ENCODE measurements around the gene ARFGAP1. TPM values are rescaled to one million over a fixed set of nuclear protein-coding genes. Genes with fewer than 3 reads are reported as not detected.

Gene ARFGAP1
- total and polyA plus RNA-seq, 10 of the 15 experiments (the other 5 are each of a cell fraction or from before 2014, with no cell fraction given), result 0.45 to 79.9 (median 30.8) TPM

- TF ChIP-seq, protein P1, sequence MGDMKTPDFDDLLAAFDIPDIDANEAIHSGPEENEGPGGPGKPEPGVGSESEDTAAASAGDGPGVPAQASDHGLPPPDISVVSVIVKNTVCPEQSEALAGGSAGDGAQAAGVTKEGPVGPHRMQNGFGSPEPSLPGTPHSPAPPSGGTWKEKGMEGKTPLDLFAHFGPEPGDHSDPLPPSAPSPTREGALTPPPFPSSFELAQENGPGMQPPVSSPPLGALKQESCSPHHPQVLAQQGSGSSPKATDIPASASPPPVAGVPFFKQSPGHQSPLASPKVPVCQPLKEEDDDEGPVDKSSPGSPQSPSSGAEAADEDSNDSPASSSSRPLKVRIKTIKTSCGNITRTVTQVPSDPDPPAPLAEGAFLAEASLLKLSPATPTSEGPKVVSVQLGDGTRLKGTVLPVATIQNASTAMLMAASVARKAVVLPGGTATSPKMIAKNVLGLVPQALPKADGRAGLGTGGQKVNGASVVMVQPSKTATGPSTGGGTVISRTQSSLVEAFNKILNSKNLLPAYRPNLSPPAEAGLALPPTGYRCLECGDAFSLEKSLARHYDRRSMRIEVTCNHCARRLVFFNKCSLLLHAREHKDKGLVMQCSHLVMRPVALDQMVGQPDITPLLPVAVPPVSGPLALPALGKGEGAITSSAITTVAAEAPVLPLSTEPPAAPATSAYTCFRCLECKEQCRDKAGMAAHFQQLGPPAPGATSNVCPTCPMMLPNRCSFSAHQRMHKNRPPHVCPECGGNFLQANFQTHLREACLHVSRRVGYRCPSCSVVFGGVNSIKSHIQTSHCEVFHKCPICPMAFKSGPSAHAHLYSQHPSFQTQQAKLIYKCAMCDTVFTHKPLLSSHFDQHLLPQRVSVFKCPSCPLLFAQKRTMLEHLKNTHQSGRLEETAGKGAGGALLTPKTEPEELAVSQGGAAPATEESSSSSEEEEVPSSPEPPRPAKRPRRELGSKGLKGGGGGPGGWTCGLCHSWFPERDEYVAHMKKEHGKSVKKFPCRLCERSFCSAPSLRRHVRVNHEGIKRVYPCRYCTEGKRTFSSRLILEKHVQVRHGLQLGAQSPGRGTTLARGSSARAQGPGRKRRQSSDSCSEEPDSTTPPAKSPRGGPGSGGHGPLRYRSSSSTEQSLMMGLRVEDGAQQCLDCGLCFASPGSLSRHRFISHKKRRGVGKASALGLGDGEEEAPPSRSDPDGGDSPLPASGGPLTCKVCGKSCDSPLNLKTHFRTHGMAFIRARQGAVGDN (IDR thresholded peaks at IDR 0.05), result no peak
- TF ChIP-seq, protein P2, sequence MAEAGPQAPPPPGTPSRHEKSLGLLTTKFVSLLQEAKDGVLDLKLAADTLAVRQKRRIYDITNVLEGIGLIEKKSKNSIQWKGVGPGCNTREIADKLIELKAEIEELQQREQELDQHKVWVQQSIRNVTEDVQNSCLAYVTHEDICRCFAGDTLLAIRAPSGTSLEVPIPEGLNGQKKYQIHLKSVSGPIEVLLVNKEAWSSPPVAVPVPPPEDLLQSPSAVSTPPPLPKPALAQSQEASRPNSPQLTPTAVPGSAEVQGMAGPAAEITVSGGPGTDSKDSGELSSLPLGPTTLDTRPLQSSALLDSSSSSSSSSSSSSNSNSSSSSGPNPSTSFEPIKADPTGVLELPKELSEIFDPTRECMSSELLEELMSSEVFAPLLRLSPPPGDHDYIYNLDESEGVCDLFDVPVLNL (IDR thresholded peaks at IDR 0.05; ENCODE audit: low read depth, low read length), result no peak
- TF ChIP-seq ZBTB4 (CRISPR knock-in tag; IDR thresholded peaks at IDR 0.05) (no peak), PRDM15 (CRISPR knock-in tag; IDR thresholded peaks at IDR 0.05) (no peak), SREBF1 (IDR thresholded peaks at IDR 0.05; ENCODE audit: low read length) (no peak), FOXM1 (IDR thresholded peaks at IDR 0.05; ENCODE audit: low read depth, low read length) (no peak), CREB1 (IDR thresholded peaks at IDR 0.05; ENCODE audit: low read depth) (peak; percentile 89), CHD4 (IDR thresholded peaks at IDR 0.05) (no peak), SMARCA5 (IDR thresholded peaks at IDR 0.05) (peak; percentile 74; the same call in 1 of the 2 replicates)
- TF ChIP-seq, protein P3, sequence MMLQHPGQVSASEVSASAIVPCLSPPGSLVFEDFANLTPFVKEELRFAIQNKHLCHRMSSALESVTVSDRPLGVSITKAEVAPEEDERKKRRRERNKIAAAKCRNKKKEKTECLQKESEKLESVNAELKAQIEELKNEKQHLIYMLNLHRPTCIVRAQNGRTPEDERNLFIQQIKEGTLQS (IDR thresholded peaks at IDR 0.05; ENCODE audit: borderline replicate concordance, extremely low read depth, low read depth, low read length), result no peak
- TF ChIP-seq, protein P4, sequence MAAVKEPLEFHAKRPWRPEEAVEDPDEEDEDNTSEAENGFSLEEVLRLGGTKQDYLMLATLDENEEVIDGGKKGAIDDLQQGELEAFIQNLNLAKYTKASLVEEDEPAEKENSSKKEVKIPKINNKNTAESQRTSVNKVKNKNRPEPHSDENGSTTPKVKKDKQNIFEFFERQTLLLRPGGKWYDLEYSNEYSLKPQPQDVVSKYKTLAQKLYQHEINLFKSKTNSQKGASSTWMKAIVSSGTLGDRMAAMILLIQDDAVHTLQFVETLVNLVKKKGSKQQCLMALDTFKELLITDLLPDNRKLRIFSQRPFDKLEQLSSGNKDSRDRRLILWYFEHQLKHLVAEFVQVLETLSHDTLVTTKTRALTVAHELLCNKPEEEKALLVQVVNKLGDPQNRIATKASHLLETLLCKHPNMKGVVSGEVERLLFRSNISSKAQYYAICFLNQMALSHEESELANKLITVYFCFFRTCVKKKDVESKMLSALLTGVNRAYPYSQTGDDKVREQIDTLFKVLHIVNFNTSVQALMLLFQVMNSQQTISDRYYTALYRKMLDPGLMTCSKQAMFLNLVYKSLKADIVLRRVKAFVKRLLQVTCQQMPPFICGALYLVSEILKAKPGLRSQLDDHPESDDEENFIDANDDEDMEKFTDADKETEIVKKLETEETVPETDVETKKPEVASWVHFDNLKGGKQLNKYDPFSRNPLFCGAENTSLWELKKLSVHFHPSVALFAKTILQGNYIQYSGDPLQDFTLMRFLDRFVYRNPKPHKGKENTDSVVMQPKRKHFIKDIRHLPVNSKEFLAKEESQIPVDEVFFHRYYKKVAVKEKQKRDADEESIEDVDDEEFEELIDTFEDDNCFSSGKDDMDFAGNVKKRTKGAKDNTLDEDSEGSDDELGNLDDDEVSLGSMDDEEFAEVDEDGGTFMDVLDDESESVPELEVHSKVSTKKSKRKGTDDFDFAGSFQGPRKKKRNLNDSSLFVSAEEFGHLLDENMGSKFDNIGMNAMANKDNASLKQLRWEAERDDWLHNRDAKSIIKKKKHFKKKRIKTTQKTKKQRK (IDR thresholded peaks at IDR 0.05; ENCODE audit: low read depth, low read length), result no peak
These were observed at the start of gene ARFGAP1 (continued) for GRCh38 chr20:63272105-63273058.

All from GM12878 (cell line).